ENCODE measurements around the gene IGFBP5. TPM values are rescaled to one million over a fixed set of nuclear protein-coding genes. Genes with fewer than 3 reads are reported as not detected.
A peak's percentile ranks its signal among the peaks of the same experiment; 100 is the strongest.

The IGFBP5 gene
- total RNA-seq, 1 experiment from 2014 or later: 3.9 TPM

DNA sequence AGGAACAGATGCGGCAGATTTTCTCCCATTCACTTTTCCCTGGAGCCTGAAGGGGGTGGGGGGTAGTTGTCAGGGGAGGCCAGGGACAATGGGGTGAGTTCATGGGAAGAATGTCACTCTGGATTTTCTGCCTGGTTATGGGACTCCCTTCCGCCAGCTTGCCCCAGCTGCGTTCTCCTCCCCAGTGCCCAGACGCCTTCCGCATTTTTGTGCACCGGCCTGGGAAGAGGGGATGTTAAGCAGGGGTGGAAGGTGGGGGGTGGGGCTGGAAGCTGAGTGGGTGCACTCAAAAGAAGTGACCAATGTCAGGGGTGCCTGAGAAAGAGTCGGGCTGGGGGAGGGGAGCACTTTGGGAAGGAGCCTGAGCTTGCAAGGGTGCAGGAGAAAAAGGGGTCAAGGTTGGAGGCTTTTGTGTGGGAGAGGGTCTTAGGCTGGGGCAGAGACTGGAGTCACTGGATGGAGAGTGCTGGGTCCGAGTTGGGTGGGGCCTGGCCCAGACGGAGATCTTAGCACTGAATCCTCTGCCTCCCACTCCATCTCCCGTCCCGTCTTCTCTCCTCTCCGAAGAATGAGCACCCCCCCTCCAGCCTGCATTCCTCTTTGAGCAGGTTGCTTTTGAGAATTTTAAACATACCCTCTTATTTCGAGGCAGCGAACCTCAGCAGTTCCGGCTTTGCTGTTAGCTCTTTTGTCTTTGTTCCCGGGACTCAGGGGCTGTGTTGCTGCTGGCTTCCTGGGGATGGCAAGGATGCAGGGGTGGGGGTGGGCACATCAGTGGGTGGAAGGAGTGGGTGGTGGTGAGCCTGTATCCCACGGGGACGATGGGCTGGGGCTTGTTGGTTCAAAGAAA lies 59.4 kb downstream of the IGFBP5 start:
- Histone ChIP-seq H3K36me3 (ENCODE audit: control insufficient read depth in 1 of 2, insufficient read depth in 2 of 2, low read length in 2 of 2) (no peaks in the 10 kb centered on the region), H2AFZ (ENCODE audit: low read depth, low read length, poor library complexity, severe bottlenecking) (no peak overlapping the region), H3K27me3 (ENCODE audit: insufficient read depth, low read length) (no peaks in the 10 kb centered on the region), H3K9me2 (ENCODE audit: insufficient read depth) (no peaks in the 10 kb centered on the region), H3K9me3 (ENCODE audit: control insufficient read depth in 1 of 2, insufficient read depth in 1 of 2, low read depth in 1 of 2, low read length in 2 of 2) (no peaks in the 10 kb centered on the region), H3K4me1 (ENCODE audit: control insufficient read depth in 1 of 2, insufficient read depth in 2 of 2, low read length in 2 of 2) (peaks cover 35 to 50% of the 10 kb centered on the region in 2 experiments), H3K27ac (ENCODE audit: low read depth, low read length) (peak overlapping the region; percentile 28; the same call in 1 of the 2 replicates), H3K4me2 (ENCODE audit: low read length) (peak overlapping the region; percentile 95), H4K20me1 (ENCODE audit: insufficient read depth) (no peaks in the 10 kb centered on the region), H3K9ac (ENCODE audit: low read length) (peak overlapping the region; percentile 44), H3K79me2 (ENCODE audit: insufficient read depth, low read length) (peaks cover 29% of the 10 kb centered on the region), H3K4me3 (replicated peaks in 1 of 2; ENCODE audit: low read depth in 1 of 2, low read length in 2 of 2) (peak overlapping the region; percentile 4 to 38; a peak in 3 of 4 replicates)
- ATAC-seq (no peak), DNase-seq (ENCODE audit: low read depth, low spot score) (no peak)
- TF ChIP-seq, protein P1, sequence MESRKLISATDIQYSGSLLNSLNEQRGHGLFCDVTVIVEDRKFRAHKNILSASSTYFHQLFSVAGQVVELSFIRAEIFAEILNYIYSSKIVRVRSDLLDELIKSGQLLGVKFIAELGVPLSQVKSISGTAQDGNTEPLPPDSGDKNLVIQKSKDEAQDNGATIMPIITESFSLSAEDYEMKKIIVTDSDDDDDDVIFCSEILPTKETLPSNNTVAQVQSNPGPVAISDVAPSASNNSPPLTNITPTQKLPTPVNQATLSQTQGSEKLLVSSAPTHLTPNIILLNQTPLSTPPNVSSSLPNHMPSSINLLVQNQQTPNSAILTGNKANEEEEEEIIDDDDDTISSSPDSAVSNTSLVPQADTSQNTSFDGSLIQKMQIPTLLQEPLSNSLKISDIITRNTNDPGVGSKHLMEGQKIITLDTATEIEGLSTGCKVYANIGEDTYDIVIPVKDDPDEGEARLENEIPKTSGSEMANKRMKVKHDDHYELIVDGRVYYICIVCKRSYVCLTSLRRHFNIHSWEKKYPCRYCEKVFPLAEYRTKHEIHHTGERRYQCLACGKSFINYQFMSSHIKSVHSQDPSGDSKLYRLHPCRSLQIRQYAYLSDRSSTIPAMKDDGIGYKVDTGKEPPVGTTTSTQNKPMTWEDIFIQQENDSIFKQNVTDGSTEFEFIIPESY (IDR thresholded peaks at IDR 0.05; ENCODE audit: extremely low read depth, insufficient replicate concordance, low read length): no peak
- TF ChIP-seq CEBPB (IDR thresholded peaks at IDR 0.05; ENCODE audit: low read depth) (no peak), FOSL1 (IDR thresholded peaks at IDR 0.05; ENCODE audit: low read depth) (no peak), CBX3 (IDR thresholded peaks at IDR 0.05; ENCODE audit: low read depth) (no peak), ZFX (IDR thresholded peaks at IDR 0.05) (no peak), RAD21 (IDR thresholded peaks at IDR 0.05; ENCODE audit: low read depth) (no peak), ZNF274 (IDR thresholded peaks at IDR 0.05; ENCODE audit: low read depth, low read length) (no peak), EZH2phosphoT487 (IDR thresholded peaks at IDR 0.05; ENCODE audit: borderline replicate concordance) (no peak), ATF3 (IDR thresholded peaks at IDR 0.05) (no peak), JUND (IDR thresholded peaks at IDR 0.05) (no peak), TCF7L2 (IDR thresholded peaks at IDR 0.05; ENCODE audit: borderline replicate concordance, extremely low read depth, insufficient read depth, insufficient read length) (no peak), POLR2AphosphoS5 (IDR thresholded peaks at IDR 0.05; ENCODE audit: low read depth, low read length) (no peak), EZH2 (IDR thresholded peaks at IDR 0.05) (no peak), POLR2A (IDR thresholded peaks at IDR 0.05; ENCODE audit: borderline replicate concordance, extremely low read depth, insufficient read depth, insufficient read length) (no peak)
- TF ChIP-seq, protein P2, sequence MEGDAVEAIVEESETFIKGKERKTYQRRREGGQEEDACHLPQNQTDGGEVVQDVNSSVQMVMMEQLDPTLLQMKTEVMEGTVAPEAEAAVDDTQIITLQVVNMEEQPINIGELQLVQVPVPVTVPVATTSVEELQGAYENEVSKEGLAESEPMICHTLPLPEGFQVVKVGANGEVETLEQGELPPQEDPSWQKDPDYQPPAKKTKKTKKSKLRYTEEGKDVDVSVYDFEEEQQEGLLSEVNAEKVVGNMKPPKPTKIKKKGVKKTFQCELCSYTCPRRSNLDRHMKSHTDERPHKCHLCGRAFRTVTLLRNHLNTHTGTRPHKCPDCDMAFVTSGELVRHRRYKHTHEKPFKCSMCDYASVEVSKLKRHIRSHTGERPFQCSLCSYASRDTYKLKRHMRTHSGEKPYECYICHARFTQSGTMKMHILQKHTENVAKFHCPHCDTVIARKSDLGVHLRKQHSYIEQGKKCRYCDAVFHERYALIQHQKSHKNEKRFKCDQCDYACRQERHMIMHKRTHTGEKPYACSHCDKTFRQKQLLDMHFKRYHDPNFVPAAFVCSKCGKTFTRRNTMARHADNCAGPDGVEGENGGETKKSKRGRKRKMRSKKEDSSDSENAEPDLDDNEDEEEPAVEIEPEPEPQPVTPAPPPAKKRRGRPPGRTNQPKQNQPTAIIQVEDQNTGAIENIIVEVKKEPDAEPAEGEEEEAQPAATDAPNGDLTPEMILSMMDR (IDR thresholded peaks at IDR 0.05 in 2 of 3, conservative IDR thresholded peaks at IDR 0.05 in 1 of 3; ENCODE audit: borderline replicate concordance in 1 of 3, insufficient read depth in 1 of 3, low read depth in 2 of 3, low read length in 2 of 3): no peak
- TF ChIP-seq, protein P3, sequence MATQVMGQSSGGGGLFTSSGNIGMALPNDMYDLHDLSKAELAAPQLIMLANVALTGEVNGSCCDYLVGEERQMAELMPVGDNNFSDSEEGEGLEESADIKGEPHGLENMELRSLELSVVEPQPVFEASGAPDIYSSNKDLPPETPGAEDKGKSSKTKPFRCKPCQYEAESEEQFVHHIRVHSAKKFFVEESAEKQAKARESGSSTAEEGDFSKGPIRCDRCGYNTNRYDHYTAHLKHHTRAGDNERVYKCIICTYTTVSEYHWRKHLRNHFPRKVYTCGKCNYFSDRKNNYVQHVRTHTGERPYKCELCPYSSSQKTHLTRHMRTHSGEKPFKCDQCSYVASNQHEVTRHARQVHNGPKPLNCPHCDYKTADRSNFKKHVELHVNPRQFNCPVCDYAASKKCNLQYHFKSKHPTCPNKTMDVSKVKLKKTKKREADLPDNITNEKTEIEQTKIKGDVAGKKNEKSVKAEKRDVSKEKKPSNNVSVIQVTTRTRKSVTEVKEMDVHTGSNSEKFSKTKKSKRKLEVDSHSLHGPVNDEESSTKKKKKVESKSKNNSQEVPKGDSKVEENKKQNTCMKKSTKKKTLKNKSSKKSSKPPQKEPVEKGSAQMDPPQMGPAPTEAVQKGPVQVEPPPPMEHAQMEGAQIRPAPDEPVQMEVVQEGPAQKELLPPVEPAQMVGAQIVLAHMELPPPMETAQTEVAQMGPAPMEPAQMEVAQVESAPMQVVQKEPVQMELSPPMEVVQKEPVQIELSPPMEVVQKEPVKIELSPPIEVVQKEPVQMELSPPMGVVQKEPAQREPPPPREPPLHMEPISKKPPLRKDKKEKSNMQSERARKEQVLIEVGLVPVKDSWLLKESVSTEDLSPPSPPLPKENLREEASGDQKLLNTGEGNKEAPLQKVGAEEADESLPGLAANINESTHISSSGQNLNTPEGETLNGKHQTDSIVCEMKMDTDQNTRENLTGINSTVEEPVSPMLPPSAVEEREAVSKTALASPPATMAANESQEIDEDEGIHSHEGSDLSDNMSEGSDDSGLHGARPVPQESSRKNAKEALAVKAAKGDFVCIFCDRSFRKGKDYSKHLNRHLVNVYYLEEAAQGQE (IDR thresholded peaks at IDR 0.05; ENCODE audit: low read depth): no peak
- TF ChIP-seq, protein P4, sequence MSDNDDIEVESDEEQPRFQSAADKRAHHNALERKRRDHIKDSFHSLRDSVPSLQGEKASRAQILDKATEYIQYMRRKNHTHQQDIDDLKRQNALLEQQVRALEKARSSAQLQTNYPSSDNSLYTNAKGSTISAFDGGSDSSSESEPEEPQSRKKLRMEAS (IDR thresholded peaks at IDR 0.05): no peak
- ChIA-PET CTCF (no interaction called here), RAD21 (ENCODE audit: low non-redundant PET in 1 of 2, low total read pairs in 2 of 2, uncharacterized antibody in 2 of 2, unreplicated experiment in 2 of 2) (no interaction called here), POLR2A (no interaction called here)
- intact Hi-C loops (cut with micrococcal nuclease): no loop called here
- no TSS peak for BruUV-seq (replicated peaks)
